ENCODE data around the gene VAV3. TPM values are rescaled to one million over a fixed set of nuclear protein-coding genes. Genes with fewer than 3 reads are reported as not detected.

The VAV3 gene
- total RNA-seq, 2 experiments from 2014 or later = 1.3 to 1.9 TPM

DNA sequence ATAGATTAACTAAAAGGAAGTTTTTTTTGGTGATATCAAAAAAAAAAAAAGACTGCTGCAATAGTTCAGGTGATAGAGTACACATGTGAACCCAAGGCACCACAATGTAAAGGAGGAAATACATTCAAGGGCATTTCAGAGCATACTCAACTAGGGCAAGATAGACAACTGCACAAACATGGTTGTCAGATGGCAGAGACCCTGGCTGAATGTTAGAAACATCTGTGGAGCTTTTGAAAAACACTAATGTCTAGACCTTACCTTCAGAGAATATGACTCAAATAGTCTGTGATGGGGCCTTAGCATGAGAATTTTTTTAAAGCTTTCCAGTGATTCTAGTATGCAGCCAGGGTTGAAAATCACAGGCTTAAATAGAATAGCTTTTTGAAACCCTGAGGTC is 173.6 kb downstream of the VAV3 start:
- POLR2A ChIA-PET = no interaction called here
- no peak for DNase-seq
- Mint-ChIP-seq H3K4me1 (peaks cover 67% of the 10 kb centered on the region), H3K27ac (no peak overlapping the region), H3K4me3 (no peak overlapping the region), H3K9me3 (ENCODE audit: low read depth) (no peaks in the 10 kb centered on the region), H3K27me3 (no peaks in the 10 kb centered on the region), H3K36me3 (ENCODE audit: low read depth) (no peaks in the 10 kb centered on the region)
- intact Hi-C loops (cut with DNase I, micrococcal nuclease) = loop anchor here in 1 of 2 experiments (5.0 kb wide), 1 partner anchor 91 kb away; no protein-coding TSS in a partner anchor
- peak; percentile 11 for ATAC-seq
- CTCF ChIA-PET = interaction anchor here (0.8 to 2.7 kb wide), 3 partner anchors 9 to 334 kb away, joined by 3 to 12 read pairs (median 5); no protein-coding TSS in a partner anchor

DNA sequence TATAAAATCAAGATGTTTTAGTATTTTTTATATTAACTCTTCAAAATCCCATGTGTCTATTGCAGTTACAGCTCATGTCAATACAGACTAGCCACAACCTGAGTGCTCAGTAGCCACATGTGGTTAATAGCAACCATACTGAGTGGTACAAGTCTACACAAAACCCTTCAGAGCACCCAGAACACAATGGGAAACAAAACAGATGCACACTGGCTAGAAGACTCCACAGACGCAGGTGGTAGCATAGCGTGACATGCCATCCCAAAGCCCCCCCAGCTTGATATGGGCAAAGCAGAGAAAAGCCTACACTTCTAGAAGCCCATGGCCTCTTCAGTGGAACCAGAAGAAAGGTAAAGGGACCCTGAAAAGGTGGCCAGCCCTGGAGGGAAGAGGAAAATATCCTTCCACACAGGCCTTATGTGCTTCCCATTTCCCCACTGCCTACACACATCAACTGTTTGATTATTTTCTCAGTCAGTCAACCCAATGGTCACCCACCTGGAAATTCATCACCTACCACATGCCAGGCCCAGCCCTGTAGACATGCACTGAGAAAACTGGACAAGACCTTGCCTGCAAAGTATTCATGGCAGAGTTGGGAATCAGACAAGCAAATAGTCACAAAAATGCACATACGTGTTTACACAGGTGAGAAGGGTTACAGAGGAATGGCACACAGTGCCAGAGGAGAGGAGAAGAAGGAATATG is 175.0 kb downstream of the VAV3 start:
- H3K9me3 Mint-ChIP-seq (ENCODE audit: low read depth) = no peaks in the 10 kb centered on the region
- no peak overlapping the region for H3K27ac Mint-ChIP-seq
- peaks cover 67% of the 10 kb centered on the region for H3K4me1 Mint-ChIP-seq
- DNase-seq (no peak), ATAC-seq (no peak)
- POLR2A ChIA-PET = no interaction called here
- intact Hi-C loops (cut with DNase I, micrococcal nuclease) = loop anchor here (5.0 to 10.0 kb wide), 4 partner anchors 92 to 775 kb away; partner anchors contain the start of gene EEIG2 (in 2 of the 2)
- no peaks in the 10 kb centered on the region for H3K36me3 Mint-ChIP-seq (ENCODE audit: low read depth)
- CTCF ChIA-PET = interaction anchor here (1.2 to 2.7 kb wide), 4 partner anchors 7 to 336 kb away, joined by 3 to 12 read pairs (median 4); no protein-coding TSS in a partner anchor
- H3K27me3 Mint-ChIP-seq = no peaks in the 10 kb centered on the region
- no peak overlapping the region for H3K4me3 Mint-ChIP-seq

DNA sequence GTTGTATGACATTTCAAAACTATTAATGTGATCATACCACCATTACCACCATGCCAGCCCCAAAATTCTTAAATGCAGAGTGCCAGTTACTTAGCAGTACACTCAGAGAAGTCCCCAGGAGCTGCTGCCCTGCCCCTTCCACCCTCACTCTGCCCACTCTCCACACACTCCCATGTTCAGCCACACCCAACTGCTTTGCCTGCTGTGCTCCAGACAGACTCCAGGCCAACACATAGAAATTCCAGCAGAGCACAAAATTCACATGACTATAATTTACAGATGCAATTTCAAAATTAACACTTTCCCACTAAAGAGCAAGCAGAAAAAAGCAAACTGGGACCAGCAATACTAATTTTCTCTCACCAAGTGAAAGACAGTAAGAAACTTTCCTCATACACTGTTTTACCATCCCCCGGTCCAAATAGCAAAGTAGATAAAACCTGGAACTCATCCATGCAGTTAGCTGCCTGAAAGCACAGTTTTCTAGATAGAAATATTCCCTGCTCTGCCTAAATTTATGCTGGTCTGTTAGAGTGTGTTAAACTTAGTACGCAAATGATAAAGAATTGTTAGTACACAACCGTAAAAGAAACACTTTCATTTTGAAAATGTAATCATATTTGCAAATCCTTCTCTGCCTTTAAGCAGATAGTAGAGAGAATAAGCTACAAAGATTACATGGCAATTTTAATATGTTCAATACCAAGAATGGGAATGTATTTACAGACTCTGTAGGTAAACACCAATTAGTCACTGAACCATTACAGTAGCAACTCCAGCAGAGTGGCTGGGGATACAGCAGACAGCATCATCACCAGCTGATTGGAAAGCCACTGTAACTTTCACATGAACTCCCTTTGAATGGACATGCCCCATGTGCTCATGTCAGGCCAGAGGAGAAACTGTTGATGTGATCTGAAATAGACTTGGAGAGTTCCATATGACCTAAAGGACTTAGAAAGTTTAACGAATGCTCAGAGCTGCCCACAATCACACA is 176.5 kb downstream of the VAV3 start:
- ChIA-PET CTCF (interaction anchor here (1.2 to 1.5 kb wide), 3 partner anchors 15 to 337 kb away, joined by 3 to 5 read pairs (median 4); no protein-coding TSS in a partner anchor), POLR2A (no interaction called here)
- H3K27ac Mint-ChIP-seq = peak overlapping the region; percentile 61
- H3K4me3 Mint-ChIP-seq = no peak overlapping the region
- H3K36me3 Mint-ChIP-seq (ENCODE audit: low read depth) = no peaks in the 10 kb centered on the region
- peaks cover 57% of the 10 kb centered on the region for H3K4me1 Mint-ChIP-seq
- intact Hi-C loops (cut with DNase I, micrococcal nuclease) = loop anchor here (5.0 to 10.0 kb wide), 3 partner anchors 149 to 776 kb away; partner anchors contain the start of gene EEIG2 (in 2 of the 2)
- no peaks in the 10 kb centered on the region for H3K9me3 Mint-ChIP-seq (ENCODE audit: low read depth)
- DNase-seq (no peak), ATAC-seq (no peak)
- no peaks in the 10 kb centered on the region for H3K27me3 Mint-ChIP-seq

DNA sequence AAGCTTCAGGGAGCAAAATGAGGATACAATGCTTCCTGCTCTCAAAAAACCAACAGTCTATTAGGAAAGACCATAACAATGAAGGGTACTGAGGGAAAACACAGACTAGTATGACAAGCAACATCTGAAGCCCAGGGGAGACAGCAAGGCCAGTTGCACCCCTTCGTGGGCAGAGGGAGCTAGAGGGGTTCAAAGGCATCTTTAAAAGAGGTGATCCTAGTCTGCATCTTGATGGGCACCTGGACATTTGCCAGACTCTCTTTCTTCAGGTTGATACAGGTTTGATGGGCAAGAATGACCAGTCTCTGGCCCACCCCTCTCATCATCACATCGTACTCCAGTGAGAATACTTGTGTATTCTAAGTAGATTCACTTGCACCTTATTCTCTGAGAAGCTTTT is 177.7 kb downstream of the VAV3 start:
- H3K36me3 Mint-ChIP-seq (ENCODE audit: low read depth) = no peaks in the 10 kb centered on the region
- ChIA-PET CTCF (interaction anchor here (0.8 to 8.8 kb wide), 3 partner anchors 92 to 340 kb away, joined by 3 to 268 read pairs (median 3); no protein-coding TSS in a partner anchor), POLR2A (no interaction called here)
- peaks cover 57% of the 10 kb centered on the region for H3K4me1 Mint-ChIP-seq
- ATAC-seq = no peak
- no peak overlapping the region for H3K4me3 Mint-ChIP-seq
- peak; percentile 54 for DNase-seq
- intact Hi-C loops (cut with DNase I, micrococcal nuclease) = loop anchor here (5.0 to 10.0 kb wide), 3 partner anchors 150 to 778 kb away; partner anchors contain the start of gene EEIG2 (in 2 of the 2)
- H3K27ac Mint-ChIP-seq = peak overlapping the region; percentile 15
- H3K9me3 Mint-ChIP-seq (ENCODE audit: low read depth) = no peaks in the 10 kb centered on the region
- no peaks in the 10 kb centered on the region for H3K27me3 Mint-ChIP-seq

DNA sequence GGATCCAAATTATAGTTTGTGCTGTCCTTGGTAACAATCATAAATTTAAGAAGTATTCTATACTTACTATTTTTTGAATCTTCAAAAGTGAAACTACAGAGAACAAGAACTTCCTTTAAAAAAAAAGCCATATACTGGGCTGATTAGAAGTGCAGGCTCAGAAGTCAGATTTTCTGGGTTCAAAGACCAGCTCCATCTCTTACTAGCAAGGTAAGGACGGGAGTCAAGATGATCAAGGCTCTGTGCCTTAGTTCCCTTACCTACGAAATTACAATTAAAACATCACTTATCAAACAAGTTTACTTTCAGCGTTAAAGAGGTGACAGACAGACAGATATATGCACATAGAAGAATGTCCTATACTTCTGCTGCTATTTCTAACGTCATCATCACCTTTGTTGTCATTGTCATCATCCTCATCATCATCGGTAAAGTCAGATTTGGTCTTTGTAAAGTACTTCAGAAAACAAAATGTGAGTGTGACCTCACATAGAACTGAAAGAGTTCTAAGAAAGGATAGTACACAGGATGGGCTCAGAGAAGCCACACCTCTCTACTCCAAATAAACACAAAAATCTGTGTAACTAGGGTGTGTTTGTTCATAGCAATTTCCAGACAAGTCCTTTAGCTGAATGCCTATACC is 178.7 kb downstream of the VAV3 start:
- POLR2A ChIA-PET = no interaction called here
- H3K36me3 Mint-ChIP-seq (ENCODE audit: low read depth) = no peaks in the 10 kb centered on the region
- no peaks in the 10 kb centered on the region for H3K9me3 Mint-ChIP-seq (ENCODE audit: low read depth)
- H3K27me3 Mint-ChIP-seq = no peaks in the 10 kb centered on the region
- peak overlapping the region; percentile 56 for H3K27ac Mint-ChIP-seq
- CTCF ChIA-PET = interaction anchor here (0.7 to 8.8 kb wide), 5 partner anchors 9 to 414 kb away, joined by 3 to 268 read pairs (median 4); partner anchors contain the start of gene SLC25A24
- peak; percentile 60 for ATAC-seq
- H3K4me3 Mint-ChIP-seq = peak overlapping the region; percentile 46
- H3K4me1 Mint-ChIP-seq = peaks cover 57% of the 10 kb centered on the region
- no peak for DNase-seq
- intact Hi-C loops (cut with DNase I, micrococcal nuclease) = loop anchor here (5.0 to 10.0 kb wide), 3 partner anchors 151 to 778 kb away; partner anchors contain the start of gene EEIG2 (in 2 of the 2)

DNA sequence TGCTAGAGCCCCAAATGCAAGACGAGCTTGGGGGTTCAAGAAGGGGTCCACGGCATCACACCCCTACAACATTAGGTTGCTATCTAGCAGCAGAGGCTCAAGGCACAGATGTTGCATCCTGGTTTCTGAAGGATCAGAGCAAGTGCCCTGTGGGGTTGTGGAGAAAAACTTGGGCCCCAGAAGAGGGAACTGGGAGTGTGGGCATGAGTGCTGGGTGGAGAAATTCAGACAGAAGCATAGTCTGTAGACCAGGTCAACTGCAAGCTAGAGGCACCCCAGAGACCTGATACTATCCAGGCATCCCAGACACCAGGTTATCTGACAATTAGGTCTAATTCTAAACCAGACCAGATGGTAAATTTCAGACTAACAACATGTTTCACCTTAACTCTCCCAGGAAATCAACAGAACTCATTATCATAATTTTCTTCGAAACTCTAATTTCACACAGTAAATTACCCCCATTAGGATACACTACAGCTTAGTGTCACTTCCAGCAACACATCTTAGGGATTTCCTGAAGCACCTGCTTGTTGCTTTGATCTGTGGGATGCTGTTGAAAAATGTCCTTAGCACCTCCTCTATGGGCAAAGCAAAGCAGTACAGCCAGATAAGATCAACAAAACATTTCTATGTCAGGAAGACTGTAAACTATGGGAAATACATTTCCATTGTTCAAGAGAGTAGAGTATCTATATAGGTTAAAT is 179.3 kb downstream of the VAV3 start:
- DNase-seq (no peak), ATAC-seq (no peak)
- H3K27ac Mint-ChIP-seq = peak overlapping the region; percentile 56
- H3K36me3 Mint-ChIP-seq (ENCODE audit: low read depth) = no peaks in the 10 kb centered on the region
- peak overlapping the region; percentile 46 for H3K4me3 Mint-ChIP-seq
- peaks cover 52% of the 10 kb centered on the region for H3K4me1 Mint-ChIP-seq
- intact Hi-C loops (cut with DNase I, micrococcal nuclease) = loop anchor here (5.0 to 10.0 kb wide), 3 partner anchors 152 to 779 kb away; partner anchors contain the start of gene EEIG2 (in 2 of the 2)
- no peaks in the 10 kb centered on the region for H3K9me3 Mint-ChIP-seq (ENCODE audit: low read depth)
- no peaks in the 10 kb centered on the region for H3K27me3 Mint-ChIP-seq
- ChIA-PET CTCF (interaction anchor here (1.4 to 8.8 kb wide), 3 partner anchors 10 to 415 kb away, joined by 4 to 268 read pairs (median 39); partner anchors contain the start of gene SLC25A24), POLR2A (interaction anchor here (0.5 kb wide), 1 partner anchor 51 kb away, joined by 4 read pairs; no protein-coding TSS in a partner anchor)

DNA sequence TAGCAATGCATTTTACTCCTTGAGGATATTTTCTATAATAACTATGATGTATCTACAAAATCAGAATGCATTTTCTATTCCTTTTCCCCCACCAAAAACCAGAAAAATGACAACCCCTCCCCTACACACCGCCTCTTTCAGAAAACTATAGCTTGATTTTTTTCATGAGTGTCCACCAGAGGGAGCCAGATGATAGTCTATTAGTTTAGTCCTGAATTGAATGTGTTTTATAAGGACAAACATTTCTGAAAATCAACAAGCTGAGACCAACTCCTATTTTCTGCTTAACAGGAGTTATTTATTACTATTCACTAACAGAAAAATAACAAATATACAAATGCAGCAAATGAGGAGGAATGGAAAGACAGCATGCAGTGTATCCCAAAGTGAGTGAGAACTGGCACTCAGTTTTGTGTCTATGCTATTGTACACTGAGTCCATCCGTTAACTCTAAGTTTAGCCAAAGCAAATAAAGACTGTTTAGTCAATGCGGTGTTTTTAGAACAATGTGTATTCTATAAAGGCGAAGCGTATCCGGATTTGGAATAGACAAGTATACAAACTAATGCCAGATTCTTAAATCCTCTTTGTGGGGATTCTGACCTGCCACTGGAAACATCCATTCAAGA is 182.6 kb downstream of the VAV3 start:
- ChIA-PET POLR2A (interaction anchor here (0.6 to 1.0 kb wide), 2 partner anchors 89 to 402 kb away, joined by 3 to 10 read pairs; no protein-coding TSS in a partner anchor), CTCF (interaction anchor here (0.7 to 8.8 kb wide), 56 partner anchors 9 to 861 kb away, joined by 3 to 268 read pairs (median 4); partner anchors contain the start of gene VAV3)
- no peak overlapping the region for H3K4me3 Mint-ChIP-seq
- no peaks in the 10 kb centered on the region for H3K36me3 Mint-ChIP-seq (ENCODE audit: low read depth)
- no peaks in the 10 kb centered on the region for H3K9me3 Mint-ChIP-seq (ENCODE audit: low read depth)
- H3K27ac Mint-ChIP-seq = no peak overlapping the region
- peaks cover 26% of the 10 kb centered on the region for H3K4me1 Mint-ChIP-seq
- peak; percentile 35 for DNase-seq
- intact Hi-C loops (cut with DNase I, micrococcal nuclease) = loop anchor here (1.0 to 10.0 kb wide), 6 partner anchors 182 to 782 kb away; partner anchors contain the start of genes EEIG2 (in 1 of the 2), SLC25A24 (in 1 of the 2) and VAV3 (in 1 of the 2)
- peak; percentile 45 for ATAC-seq
- no peaks in the 10 kb centered on the region for H3K27me3 Mint-ChIP-seq

DNA sequence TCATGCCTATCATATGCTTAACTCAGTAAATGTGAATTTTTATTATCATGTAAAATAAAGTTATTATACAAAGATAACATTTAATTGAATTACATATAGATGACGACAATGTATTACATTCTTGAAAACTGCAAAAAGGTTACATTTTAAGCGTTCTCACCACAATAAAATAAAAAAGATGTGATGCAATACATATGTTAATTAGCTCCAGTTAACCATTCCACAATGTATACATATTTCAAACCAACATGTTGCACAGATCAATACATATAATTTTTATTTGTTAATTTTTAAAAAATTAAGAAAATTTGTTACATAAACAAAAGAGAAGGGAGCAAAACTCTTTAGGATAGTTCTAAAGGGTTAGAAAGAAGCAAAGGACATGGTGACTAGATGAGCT is 183.7 kb downstream of the VAV3 start:
- POLR2A ChIA-PET = no interaction called here

DNA sequence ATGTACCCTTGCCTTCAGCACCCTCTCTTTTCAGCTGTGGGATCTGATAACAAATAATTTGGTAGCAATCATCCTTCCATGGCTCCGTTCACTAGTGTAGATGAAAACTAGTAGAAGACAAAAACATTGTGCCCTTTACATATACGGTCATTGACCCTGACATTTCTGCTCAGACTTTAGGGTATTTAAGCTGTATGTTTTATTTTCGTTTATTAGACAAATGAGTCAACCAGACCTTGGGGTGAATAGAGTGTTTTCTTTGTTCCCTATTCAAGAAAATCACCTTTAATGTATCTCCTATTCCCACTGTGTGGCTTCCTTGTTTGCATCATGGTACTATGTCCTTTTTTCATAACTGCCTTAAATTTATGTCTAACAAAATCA is 187.3 kb downstream of the VAV3 start:
- Mint-ChIP-seq H3K27me3 (no peaks in the 10 kb centered on the region), H3K9me3 (ENCODE audit: low read depth) (no peaks in the 10 kb centered on the region), H3K4me3 (no peak overlapping the region), H3K4me1 (peaks cover 2% of the 10 kb centered on the region), H3K27ac (no peak overlapping the region), H3K36me3 (ENCODE audit: low read depth) (no peaks in the 10 kb centered on the region)
- intact Hi-C loops (cut with DNase I, micrococcal nuclease) = no loop called here
- DNase-seq (no peak), ATAC-seq (no peak)
- ChIA-PET CTCF (interaction anchor here (5.5 kb wide), 1 partner anchor 347 kb away, joined by 17 read pairs; no protein-coding TSS in a partner anchor), POLR2A (interaction anchor here (0.6 kb wide), 1 partner anchor 63 kb away, joined by 4 read pairs; no protein-coding TSS in a partner anchor)

More for the DNA sequence above, 183.7 kb downstream of the VAV3 start:
- H3K27ac Mint-ChIP-seq = no peak overlapping the region
- no peaks in the 10 kb centered on the region for H3K9me3 Mint-ChIP-seq (ENCODE audit: low read depth)
- H3K36me3 Mint-ChIP-seq (ENCODE audit: low read depth) = no peaks in the 10 kb centered on the region
- ATAC-seq (no peak), DNase-seq (no peak)
- no peak overlapping the region for H3K4me3 Mint-ChIP-seq
- CTCF ChIA-PET = interaction anchor here (0.6 to 8.8 kb wide), 15 partner anchors 14 to 710 kb away, joined by 3 to 268 read pairs (median 5); no protein-coding TSS in a partner anchor
- peaks cover 15% of the 10 kb centered on the region for H3K4me1 Mint-ChIP-seq
- H3K27me3 Mint-ChIP-seq = no peaks in the 10 kb centered on the region
- intact Hi-C loops (cut with DNase I, micrococcal nuclease) = loop anchor here (5.0 to 10.0 kb wide), 4 partner anchors 266 to 784 kb away; partner anchors contain the start of genes EEIG2 (in 1 of the 2) and SLC25A24 (in 1 of the 2)
